WTC11 (cell line): ENCODE data around the gene CDHR5. TPM values are rescaled to one million over a fixed set of nuclear protein-coding genes. Genes with fewer than 3 reads are reported as not detected.

Source experiments
- ATAC-seq: fragments of 200-7000 bp; cut with Tn5 transposase; 2 replicates; pipeline ENCODE4 v1.10.0; 2021; ENCODE audit warnings: mild to moderate bottlenecking, moderate library complexity
- CTCF ChIA-PET: fragments of 300-600 bp; sonication (Branson Sonifier 250); formaldehyde crosslinking; loops from one replicate; lab custom pipeline; 2021; ENCODE audit warnings: antibody characterized with exemption; lab: Charles Lee
- POLR2A ChIA-PET: fragments of 350-600 bp; sonication (Branson Sonifier 250); formaldehyde crosslinking; loops from one replicate; lab custom pipeline; 2021; ENCODE audit warnings: antibody characterized with exemption; lab: Charles Lee
- DNase-seq: peaks from one replicate; pipeline ENCODE4 v3.0.0; 2021; ENCODE audit warnings: low spot score
- H3K27ac Mint-ChIP-seq: 2 replicates; pipeline ENCODE4 v1.8.0; 2021; ENCODE audit warnings: mixed read lengths
- H3K27me3 Mint-ChIP-seq: 2 replicates; pipeline ENCODE4 v1.8.0; 2021; ENCODE audit warnings: low read depth, mild to moderate bottlenecking, moderate library complexity, mixed read lengths
- H3K36me3 Mint-ChIP-seq: 2 replicates; pipeline ENCODE4 v1.8.0; 2021; ENCODE audit warnings: mixed read lengths
- H3K4me1 Mint-ChIP-seq: 2 replicates; pipeline ENCODE4 v1.8.0; 2022; ENCODE audit warnings: mixed read lengths
- H3K4me3 Mint-ChIP-seq: 2 replicates; pipeline ENCODE4 v1.8.0; 2021; ENCODE audit warnings: mild to moderate bottlenecking, moderate library complexity, mixed read lengths
- H3K9me3 Mint-ChIP-seq: 2 replicates; pipeline ENCODE4 v1.8.0; 2021; ENCODE audit warnings: mixed read lengths
- ARID4B ChIP-seq: sonication (generic); formaldehyde crosslinking; IDR thresholded peaks from 2 replicates; pipeline ENCODE4 v1.8.0; 2023; ENCODE audit warnings: missing genetic modification reagents, mild to moderate bottlenecking, borderline replicate concordance
- ATF1 ChIP-seq: sonication (generic); formaldehyde crosslinking; IDR thresholded peaks from 2 replicates; pipeline ENCODE4 v1.8.1; 2023; ENCODE audit warnings: mild to moderate bottlenecking, moderate library complexity, missing genetic modification reagents
- CREB1 ChIP-seq: sonication (generic); formaldehyde crosslinking; IDR thresholded peaks from 2 replicates; pipeline ENCODE4 v1.8.0; 2023; ENCODE audit warnings: mild to moderate bottlenecking, missing genetic modification reagents
- ETV6 ChIP-seq: sonication (generic); formaldehyde crosslinking; IDR thresholded peaks from 2 replicates; pipeline ENCODE4 v1.8.1; 2022; ENCODE audit warnings: mild to moderate bottlenecking, missing genetic modification reagents
- FOXP1 ChIP-seq: sonication (generic); formaldehyde crosslinking; IDR thresholded peaks from 2 replicates; pipeline ENCODE4 v1.8.0; 2022; ENCODE audit warnings: missing genetic modification reagents, mild to moderate bottlenecking, moderate library complexity, borderline replicate concordance
- GRHL2 ChIP-seq: fragments of 250-450 bp; sonication (Bioruptor Pico); IDR thresholded peaks from 2 replicates; pipeline ENCODE4 v1.8.0; 2022; ENCODE audit warnings: mild to moderate bottlenecking, moderate library complexity; ENCODE audit not compliant: insufficient replicate concordance, severe bottlenecking
- MAX ChIP-seq: sonication (generic); formaldehyde crosslinking; IDR thresholded peaks from 2 replicates; pipeline ENCODE4 v1.8.0; 2022; ENCODE audit warnings: mild to moderate bottlenecking, missing genetic modification reagents
- NFYB ChIP-seq: sonication (generic); formaldehyde crosslinking; conservative IDR thresholded peaks from 2 replicates; pipeline ENCODE4 v1.8.0; 2022; ENCODE audit warnings: low read depth, missing genetic modification reagents
- NR3C1 ChIP-seq: sonication (generic); formaldehyde crosslinking; conservative IDR thresholded peaks from 2 replicates; pipeline ENCODE4 v1.8.1; 2023; ENCODE audit warnings: low read depth, mild to moderate bottlenecking, missing genetic modification reagents
- PREB ChIP-seq: sonication (generic); formaldehyde crosslinking; IDR thresholded peaks from 2 replicates; pipeline ENCODE4 v1.8.1; 2022; ENCODE audit warnings: mild to moderate bottlenecking, missing genetic modification reagents, moderate library complexity, borderline replicate concordance
- SOX15 ChIP-seq: fragments of 250-450 bp; sonication (Bioruptor Pico); IDR thresholded peaks from 2 replicates; pipeline ENCODE4 v1.9.0; 2021; ENCODE audit warnings: mild to moderate bottlenecking
- total RNA-seq: library from RNA; stranded (reverse); gene quantifications from 3 replicates; pipeline ENCODE4 v1.2.3, GENCODE V29; 2021
- TF ChIP-seq, protein P1 (sequence below): sonication (generic); formaldehyde crosslinking; IDR thresholded peaks from 2 replicates; pipeline ENCODE4 v1.8.0; 2022; ENCODE audit warnings: missing genetic modification reagents
- TF ChIP-seq, protein P2 (sequence below): sonication (generic); formaldehyde crosslinking; IDR thresholded peaks from 2 replicates; pipeline ENCODE4 v1.8.0; 2023; ENCODE audit warnings: mild to moderate bottlenecking, missing genetic modification reagents

The CDHR5 gene
- total RNA-seq, 1 experiment from 2014 or later = 0.26 TPM

- Mint-ChIP-seq H3K9me3 (no peaks in the 10 kb centered on the region), H3K27me3 (peaks cover 44% of the 10 kb centered on the region), H3K4me3 (peak overlapping the region; percentile 55), H3K36me3 (no peaks in the 10 kb centered on the region), H3K4me1 (peaks cover 21% of the 10 kb centered on the region), H3K27ac (no peak overlapping the region)
- ATAC-seq (no peak), DNase-seq (no peak)
- ChIA-PET CTCF (interaction anchor here (0.6 to 1.1 kb wide), 4 partner anchors 34 to 101 kb away, joined by 3 to 5 read pairs (median 4); no protein-coding TSS in a partner anchor), POLR2A (no interaction called here)
- TF ChIP-seq ETV6 (CRISPR knock-in tag) = no peak
- TF ChIP-seq, protein P1, sequence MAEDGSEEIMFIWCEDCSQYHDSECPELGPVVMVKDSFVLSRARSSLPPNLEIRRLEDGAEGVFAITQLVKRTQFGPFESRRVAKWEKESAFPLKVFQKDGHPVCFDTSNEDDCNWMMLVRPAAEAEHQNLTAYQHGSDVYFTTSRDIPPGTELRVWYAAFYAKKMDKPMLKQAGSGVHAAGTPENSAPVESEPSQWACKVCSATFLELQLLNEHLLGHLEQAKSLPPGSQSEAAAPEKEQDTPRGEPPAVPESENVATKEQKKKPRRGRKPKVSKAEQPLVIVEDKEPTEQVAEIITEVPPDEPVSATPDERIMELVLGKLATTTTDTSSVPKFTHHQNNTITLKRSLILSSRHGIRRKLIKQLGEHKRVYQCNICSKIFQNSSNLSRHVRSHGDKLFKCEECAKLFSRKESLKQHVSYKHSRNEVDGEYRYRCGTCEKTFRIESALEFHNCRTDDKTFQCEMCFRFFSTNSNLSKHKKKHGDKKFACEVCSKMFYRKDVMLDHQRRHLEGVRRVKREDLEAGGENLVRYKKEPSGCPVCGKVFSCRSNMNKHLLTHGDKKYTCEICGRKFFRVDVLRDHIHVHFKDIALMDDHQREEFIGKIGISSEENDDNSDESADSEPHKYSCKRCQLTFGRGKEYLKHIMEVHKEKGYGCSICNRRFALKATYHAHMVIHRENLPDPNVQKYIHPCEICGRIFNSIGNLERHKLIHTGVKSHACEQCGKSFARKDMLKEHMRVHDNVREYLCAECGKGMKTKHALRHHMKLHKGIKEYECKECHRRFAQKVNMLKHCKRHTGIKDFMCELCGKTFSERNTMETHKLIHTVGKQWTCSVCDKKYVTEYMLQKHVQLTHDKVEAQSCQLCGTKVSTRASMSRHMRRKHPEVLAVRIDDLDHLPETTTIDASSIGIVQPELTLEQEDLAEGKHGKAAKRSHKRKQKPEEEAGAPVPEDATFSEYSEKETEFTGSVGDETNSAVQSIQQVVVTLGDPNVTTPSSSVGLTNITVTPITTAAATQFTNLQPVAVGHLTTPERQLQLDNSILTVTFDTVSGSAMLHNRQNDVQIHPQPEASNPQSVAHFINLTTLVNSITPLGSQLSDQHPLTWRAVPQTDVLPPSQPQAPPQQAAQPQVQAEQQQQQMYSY (CRISPR knock-in tag) = no peak
- TF ChIP-seq, protein P2, sequence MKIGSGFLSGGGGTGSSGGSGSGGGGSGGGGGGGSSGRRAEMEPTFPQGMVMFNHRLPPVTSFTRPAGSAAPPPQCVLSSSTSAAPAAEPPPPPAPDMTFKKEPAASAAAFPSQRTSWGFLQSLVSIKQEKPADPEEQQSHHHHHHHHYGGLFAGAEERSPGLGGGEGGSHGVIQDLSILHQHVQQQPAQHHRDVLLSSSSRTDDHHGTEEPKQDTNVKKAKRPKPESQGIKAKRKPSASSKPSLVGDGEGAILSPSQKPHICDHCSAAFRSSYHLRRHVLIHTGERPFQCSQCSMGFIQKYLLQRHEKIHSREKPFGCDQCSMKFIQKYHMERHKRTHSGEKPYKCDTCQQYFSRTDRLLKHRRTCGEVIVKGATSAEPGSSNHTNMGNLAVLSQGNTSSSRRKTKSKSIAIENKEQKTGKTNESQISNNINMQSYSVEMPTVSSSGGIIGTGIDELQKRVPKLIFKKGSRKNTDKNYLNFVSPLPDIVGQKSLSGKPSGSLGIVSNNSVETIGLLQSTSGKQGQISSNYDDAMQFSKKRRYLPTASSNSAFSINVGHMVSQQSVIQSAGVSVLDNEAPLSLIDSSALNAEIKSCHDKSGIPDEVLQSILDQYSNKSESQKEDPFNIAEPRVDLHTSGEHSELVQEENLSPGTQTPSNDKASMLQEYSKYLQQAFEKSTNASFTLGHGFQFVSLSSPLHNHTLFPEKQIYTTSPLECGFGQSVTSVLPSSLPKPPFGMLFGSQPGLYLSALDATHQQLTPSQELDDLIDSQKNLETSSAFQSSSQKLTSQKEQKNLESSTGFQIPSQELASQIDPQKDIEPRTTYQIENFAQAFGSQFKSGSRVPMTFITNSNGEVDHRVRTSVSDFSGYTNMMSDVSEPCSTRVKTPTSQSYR (CRISPR knock-in tag) = no peak
- TF ChIP-seq ARID4B = no peak
- no peak for TF ChIP-seq NFYB (CRISPR knock-in tag)
- no peak for TF ChIP-seq NR3C1 (CRISPR knock-in tag)
- 0 out of 2 replicates have a peak, but pooled peaks have one; percentile 18 for TF ChIP-seq MAX (CRISPR knock-in tag)
These were observed 15.4 kb upstream of the CDHR5 start for GRCh38 chr11:640021-640706.

DNA sequence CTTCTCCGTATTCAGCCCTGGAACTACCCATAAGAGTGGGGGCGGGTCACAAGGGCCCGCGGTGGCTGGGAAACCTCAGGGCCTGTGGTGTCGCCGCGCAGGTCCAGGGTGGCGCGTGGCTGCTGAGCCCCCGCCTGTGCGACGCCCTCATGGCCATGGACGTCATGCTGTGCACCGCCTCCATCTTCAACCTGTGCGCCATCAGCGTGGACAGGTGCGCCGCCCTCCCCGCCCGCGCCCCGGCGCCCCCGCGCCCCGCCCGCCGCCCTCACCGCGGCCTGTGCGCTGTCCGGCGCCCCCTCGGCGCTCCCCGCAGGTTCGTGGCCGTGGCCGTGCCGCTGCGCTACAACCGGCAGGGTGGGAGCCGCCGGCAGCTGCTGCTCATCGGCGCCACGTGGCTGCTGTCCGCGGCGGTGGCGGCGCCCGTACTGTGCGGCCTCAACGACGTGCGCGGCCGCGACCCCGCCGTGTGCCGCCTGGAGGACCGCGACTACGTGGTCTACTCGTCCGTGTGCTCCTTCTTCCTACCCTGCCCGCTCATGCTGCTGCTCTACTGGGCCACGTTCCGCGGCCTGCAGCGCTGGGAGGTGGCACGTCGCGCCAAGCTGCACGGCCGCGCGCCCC is 14.7 kb upstream of the CDHR5 start:
- Mint-ChIP-seq H3K4me1 (peaks cover 21% of the 10 kb centered on the region), H3K36me3 (no peaks in the 10 kb centered on the region), H3K27ac (no peak overlapping the region), H3K4me3 (peak overlapping the region; percentile 61), H3K27me3 (peaks cover 51% of the 10 kb centered on the region), H3K9me3 (no peaks in the 10 kb centered on the region)
- CTCF ChIA-PET = interaction anchor here (0.6 to 2.3 kb wide), 10 partner anchors 10 to 144 kb away, joined by 3 to 13 read pairs (median 3); partner anchors contain the start of gene HRAS
- DNase-seq (no peak), ATAC-seq (no peak)
- POLR2A ChIA-PET = no interaction called here
- TF ChIP-seq GRHL2 (CRISPR knock-in tag) = no peak
- TF ChIP-seq ATF1 (CRISPR knock-in tag) = no peak
- no peak for TF ChIP-seq CREB1 (CRISPR knock-in tag)
- TF ChIP-seq FOXP1 (CRISPR knock-in tag) = 0 out of 2 replicates have a peak, but pooled peaks have one; percentile 8
- no peak for TF ChIP-seq SOX15 (CRISPR knock-in tag)
- TF ChIP-seq, protein P1 (CRISPR knock-in tag) = no peak
- peak; percentile 87; the same call in 1 of the 2 replicates for TF ChIP-seq MAX (CRISPR knock-in tag)
- no peak for TF ChIP-seq PREB (CRISPR knock-in tag)
